CD8-positive, alpha-beta memory T cell (primary cell): ENCODE results near the gene MEGF9. TPM values are rescaled to one million over a fixed set of nuclear protein-coding genes. Genes with fewer than 3 reads are reported as not detected.

ENCODE experiments used
- CTCF ChIA-PET: fragments of 350-600 bp; sonication (Branson Sonifier 250); formaldehyde crosslinking; loops from one replicate; lab custom pipeline; 2021; ENCODE audit warnings: antibody characterized with exemption; lab: Charles Lee
- POLR2A ChIA-PET: fragments of 350-600 bp; sonication (Branson Sonifier 250); formaldehyde crosslinking; loops from one replicate; lab custom pipeline; 2021; ENCODE audit warnings: antibody characterized with exemption; lab: Charles Lee
- DNase-seq, 5 donors: peaks; one replicate each; pipeline versions ENCODE4 v3.0.0 to v3.0.0-alpha.2; 2020 to 2022; ENCODE audit warnings: mixed read lengths in 1 of 5
- H3K27ac ChIP-seq: one replicate; pipeline ENCODE4 v1.7.0; 2013; ENCODE audit warnings: low read depth, mild to moderate bottlenecking, low read length, moderate library complexity
- H3K27me3 ChIP-seq: 2 replicates; pipeline ENCODE4 v1.7.0; 2013; ENCODE audit warnings: low read length, mild to moderate bottlenecking; ENCODE audit not compliant: insufficient read depth, poor library complexity, severe bottlenecking
- H3K36me3 ChIP-seq: 2 replicates; pipeline ENCODE4 v1.7.0; 2013; ENCODE audit warnings: mild to moderate bottlenecking, low read length, moderate library complexity; ENCODE audit not compliant: insufficient read depth
- H3K4me1 ChIP-seq: 2 replicates; pipeline ENCODE4 v1.7.0; 2013; ENCODE audit warnings: mild to moderate bottlenecking, low read length, moderate library complexity; ENCODE audit not compliant: insufficient read depth
- H3K4me3 ChIP-seq: 2 replicates; pipeline ENCODE4 v1.7.0; 2013; ENCODE audit warnings: mild to moderate bottlenecking, low read length
- H3K9me3 ChIP-seq: 2 replicates; pipeline ENCODE4 v1.7.0; 2013; ENCODE audit warnings: mild to moderate bottlenecking, low read length
- H3K27ac Mint-ChIP-seq, 8 donors: one replicate each; pipeline ENCODE4 v1.8.0; 2020 to 2021; ENCODE audit warnings: mixed read lengths in 8 of 8, mild to moderate bottlenecking in 6 of 8, inconsistent platforms in 3 of 8, moderate library complexity in 3 of 8
- H3K27me3 Mint-ChIP-seq, 2 donors: one replicate each; pipeline ENCODE4 v1.8.0; 2020 to 2021; ENCODE audit warnings: mixed read lengths in 2 of 2, mild to moderate bottlenecking in 1 of 2, moderate library complexity in 1 of 2
- H3K36me3 Mint-ChIP-seq, 3 donors: one replicate each; pipeline ENCODE4 v1.8.0; 2020 to 2021; ENCODE audit warnings: mixed read lengths in 3 of 3, inconsistent platforms in 1 of 3, mild to moderate bottlenecking in 1 of 3
- H3K4me1 Mint-ChIP-seq, 3 donors: one replicate each; pipeline ENCODE4 v1.8.0; 2020 to 2021; ENCODE audit warnings: mixed read lengths in 3 of 3, inconsistent platforms in 1 of 3, mild to moderate bottlenecking in 1 of 3
- H3K4me3 Mint-ChIP-seq, 7 donors: one replicate each; pipeline ENCODE4 v1.8.0; 2020 to 2021; ENCODE audit warnings: mixed read lengths in 7 of 7, mild to moderate bottlenecking in 6 of 7, moderate library complexity in 4 of 7, inconsistent platforms in 2 of 7
- H3K9me3 Mint-ChIP-seq, 5 donors: one replicate each; pipeline ENCODE4 v1.8.0; 2020 to 2022; ENCODE audit warnings: mixed read lengths in 5 of 5, mild to moderate bottlenecking in 3 of 5, moderate library complexity in 2 of 5, inconsistent platforms in 1 of 5
- polyA plus RNA-seq: library from polyadenylated mRNA; unstranded; fragments of 300-500 nt; fragmentation: Illumina TruSeq; gene quantifications from one replicate; pipeline ENCODE4 v1.2.3, GENCODE V29; 2021
- total RNA-seq, 2 experiments: library from RNA; stranded (reverse); gene quantifications; one replicate each; pipeline ENCODE4 v1.2.3, GENCODE V29; 2021

Gene MEGF9
- total and polyA plus RNA-seq, 3 experiments from 2014 or later = 3.9 to 7.0 (median 6.9) TPM

DNA sequence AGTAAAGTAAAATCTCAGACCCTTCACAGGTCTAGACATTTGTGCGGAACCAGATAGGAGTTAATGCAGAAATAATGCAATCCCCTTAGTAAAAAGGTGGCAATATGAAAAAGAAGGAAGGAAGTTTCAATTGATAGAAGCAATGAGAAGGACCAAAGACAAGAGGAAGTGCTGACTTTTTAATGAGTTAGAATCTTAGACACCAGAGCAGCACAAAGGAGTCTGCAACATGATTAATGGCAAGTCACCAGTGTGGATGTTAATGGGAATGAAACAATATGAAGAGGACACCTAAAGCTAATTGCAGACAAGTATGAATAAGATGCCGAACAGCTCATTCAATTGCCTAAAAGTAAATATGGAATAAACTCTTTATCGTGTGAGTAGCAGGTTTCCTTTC lies 50.9 kb downstream of the MEGF9 start:
- peak overlapping the region in 1 of 8 donors; percentile 34 for H3K27ac Mint-ChIP-seq
- H3K36me3 Mint-ChIP-seq = peaks cover 2 to 4% (median 3%) of the 10 kb centered on the region in 3 donors
- no peak for DNase-seq
- no peak overlapping the region for H3K4me3 Mint-ChIP-seq
- Histone ChIP-seq H3K9me3 (no peaks in the 10 kb centered on the region), H3K4me1 (no peaks in the 10 kb centered on the region), H3K36me3 (no peaks in the 10 kb centered on the region), H3K4me3 (no peak overlapping the region), H3K27ac (no peak overlapping the region), H3K27me3 (no peaks in the 10 kb centered on the region)
- POLR2A ChIA-PET = no interaction called here
- H3K27me3 Mint-ChIP-seq = peaks cover 0 to 2% of the 10 kb centered on the region in 2 donors
- no peaks in the 10 kb centered on the region for H3K9me3 Mint-ChIP-seq
- peaks cover 3 to 34% (median 17%) of the 10 kb centered on the region in 3 donors for H3K4me1 Mint-ChIP-seq
- CTCF ChIA-PET = no interaction called here

DNA sequence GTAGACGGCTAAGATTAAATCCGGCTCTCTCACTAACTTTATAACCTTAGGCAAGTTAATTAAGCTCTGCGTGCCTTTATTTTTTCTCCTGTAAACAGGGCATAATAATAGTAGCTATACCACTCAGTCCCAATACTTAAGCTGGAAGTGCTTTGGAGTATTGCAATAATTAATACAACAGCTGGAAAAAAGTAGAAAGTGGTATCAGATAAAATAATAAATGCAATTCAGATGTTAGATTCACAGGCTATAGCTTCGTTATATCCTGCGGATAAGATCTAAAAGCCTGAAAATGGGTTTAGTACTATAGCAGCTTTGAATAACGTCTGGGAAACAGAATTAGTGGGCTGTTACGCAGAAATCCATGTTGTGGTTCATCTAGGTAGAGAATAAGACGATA lies 51.8 kb downstream of the MEGF9 start:
- no peaks in the 10 kb centered on the region for H3K9me3 Mint-ChIP-seq
- Histone ChIP-seq H3K27me3 (no peaks in the 10 kb centered on the region), H3K4me1 (no peaks in the 10 kb centered on the region), H3K9me3 (no peaks in the 10 kb centered on the region), H3K36me3 (no peaks in the 10 kb centered on the region), H3K4me3 (no peak overlapping the region), H3K27ac (no peak overlapping the region)
- ChIA-PET POLR2A (no interaction called here), CTCF (no interaction called here)
- peaks cover 0 to 2% of the 10 kb centered on the region in 2 donors for H3K27me3 Mint-ChIP-seq
- peaks cover 2 to 5% (median 3%) of the 10 kb centered on the region in 3 donors for H3K36me3 Mint-ChIP-seq
- no peak overlapping the region for H3K27ac Mint-ChIP-seq
- no peak for DNase-seq
- peaks cover 3 to 33% (median 17%) of the 10 kb centered on the region in 3 donors for H3K4me1 Mint-ChIP-seq
- no peak overlapping the region for H3K4me3 Mint-ChIP-seq

DNA sequence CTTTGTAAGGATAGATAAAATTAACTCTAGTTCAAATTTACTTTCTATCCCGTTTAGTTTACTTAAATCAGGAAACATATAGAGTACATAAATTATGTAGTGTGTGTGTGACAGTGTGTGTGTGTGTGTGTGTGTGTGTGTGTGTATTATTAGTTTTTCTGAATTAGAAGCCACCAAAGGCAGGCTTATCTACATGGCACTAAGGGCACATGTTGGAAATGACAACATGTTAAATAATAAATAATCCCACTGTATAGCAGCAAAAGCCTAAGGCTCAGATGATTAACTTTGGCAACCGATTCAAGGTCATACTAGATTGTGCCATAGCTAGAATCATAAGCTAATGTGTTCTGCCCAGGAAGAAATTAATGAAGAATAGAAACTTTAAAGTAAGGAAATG lies 54.6 kb downstream of the MEGF9 start:
- Histone ChIP-seq H3K27ac (no peak overlapping the region), H3K4me1 (no peaks in the 10 kb centered on the region), H3K9me3 (no peaks in the 10 kb centered on the region), H3K4me3 (no peak overlapping the region), H3K27me3 (no peaks in the 10 kb centered on the region), H3K36me3 (no peaks in the 10 kb centered on the region)
- DNase-seq = no peak
- ChIA-PET CTCF (no interaction called here), POLR2A (no interaction called here)
- no peak overlapping the region for H3K4me3 Mint-ChIP-seq
- H3K4me1 Mint-ChIP-seq = peaks cover 0 to 29% (median 8%) of the 10 kb centered on the region in 3 donors
- H3K27me3 Mint-ChIP-seq = no peaks in the 10 kb centered on the region
- H3K36me3 Mint-ChIP-seq = peaks cover 0 to 5% (median 0%) of the 10 kb centered on the region in 3 donors
- no peak overlapping the region for H3K27ac Mint-ChIP-seq
- no peaks in the 10 kb centered on the region for H3K9me3 Mint-ChIP-seq

DNA sequence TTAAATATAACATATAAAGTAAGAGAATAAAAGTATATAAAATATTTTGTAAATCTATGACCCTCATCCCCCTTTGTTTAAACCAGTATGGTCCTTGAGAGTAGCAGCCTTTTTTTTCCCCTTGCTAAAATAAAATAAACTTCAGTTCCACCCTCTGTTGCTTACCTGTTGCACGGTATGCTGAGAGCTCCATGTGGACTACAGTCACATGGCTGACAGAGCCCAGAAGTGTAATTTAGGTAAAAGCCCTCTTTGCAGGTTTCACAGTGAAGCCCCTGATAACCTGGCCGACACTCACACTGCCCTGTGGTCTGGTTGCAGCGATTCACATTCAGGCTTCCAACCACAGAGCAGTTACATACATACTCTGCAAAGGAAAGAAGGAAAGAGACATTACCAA lies 55.1 kb downstream of the MEGF9 start:
- ChIA-PET POLR2A (no interaction called here), CTCF (no interaction called here)
- peak overlapping the region in 1 of 8 donors; percentile 29 for H3K27ac Mint-ChIP-seq
- H3K36me3 Mint-ChIP-seq = peaks cover 0 to 5% (median 0%) of the 10 kb centered on the region in 3 donors
- Histone ChIP-seq H3K27ac (no peak overlapping the region), H3K9me3 (no peaks in the 10 kb centered on the region), H3K4me1 (no peaks in the 10 kb centered on the region), H3K27me3 (no peaks in the 10 kb centered on the region), H3K36me3 (no peaks in the 10 kb centered on the region), H3K4me3 (no peak overlapping the region)
- no peak for DNase-seq
- no peaks in the 10 kb centered on the region for H3K27me3 Mint-ChIP-seq
- no peak overlapping the region for H3K4me3 Mint-ChIP-seq
- peaks cover 0 to 25% (median 8%) of the 10 kb centered on the region in 3 donors for H3K4me1 Mint-ChIP-seq
- no peaks in the 10 kb centered on the region for H3K9me3 Mint-ChIP-seq

DNA sequence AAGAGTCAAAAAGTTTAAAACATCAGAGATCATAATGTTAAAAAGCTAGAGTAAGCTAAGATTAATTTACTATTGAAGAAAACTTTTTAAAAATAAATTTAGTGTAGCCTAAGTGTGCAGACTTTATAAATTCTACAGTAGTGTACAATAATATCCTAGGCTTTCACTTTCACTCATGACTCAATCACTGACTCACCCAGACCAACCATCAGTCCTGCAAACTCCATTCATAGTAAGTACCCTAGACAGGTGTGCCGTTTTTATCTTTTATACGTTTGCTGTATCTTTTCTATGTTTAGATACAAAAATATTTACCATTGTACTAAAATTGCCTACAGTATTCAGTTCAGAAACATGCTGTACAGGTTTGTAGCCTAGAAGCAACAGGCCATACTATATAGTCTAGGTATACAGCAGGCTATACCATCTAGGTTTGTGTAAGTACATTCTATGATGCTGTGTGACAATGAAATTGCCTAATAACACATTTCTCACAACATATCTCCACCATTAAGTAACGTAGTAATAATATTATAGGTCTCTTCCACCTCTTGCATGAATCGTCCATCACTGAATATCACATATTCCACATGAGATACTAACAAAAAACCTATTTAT lies 59.2 kb downstream of the MEGF9 start:
- H3K27ac ChIP-seq = no peak overlapping the region
- CTCF ChIA-PET = no interaction called here
- POLR2A ChIA-PET = no interaction called here

DNA sequence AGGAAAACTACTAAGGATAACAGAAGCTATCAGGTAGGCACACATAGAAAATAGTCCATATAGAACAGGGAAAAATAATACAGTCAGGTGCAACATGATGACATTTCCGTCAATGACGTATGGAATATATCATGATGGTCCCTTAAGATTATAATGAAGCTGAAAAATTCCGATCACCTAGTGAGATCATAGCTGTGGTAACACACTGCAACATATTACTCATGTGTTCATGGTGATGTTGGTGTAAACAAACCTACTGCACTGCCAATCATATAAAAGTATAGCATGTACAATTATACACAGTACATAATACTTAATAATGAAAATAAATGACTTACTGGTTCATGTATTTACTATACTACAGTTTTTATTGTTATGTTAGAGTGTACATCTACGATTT lies 60.0 kb downstream of the MEGF9 start:
- Mint-ChIP-seq H3K4me3 (no peak overlapping the region), H3K4me1 (peaks cover 2 to 4% (median 3%) of the 10 kb centered on the region in 3 donors), H3K27me3 (no peaks in the 10 kb centered on the region), H3K36me3 (peaks cover 0 to 5% (median 2%) of the 10 kb centered on the region in 3 donors), H3K27ac (no peak overlapping the region), H3K9me3 (no peaks in the 10 kb centered on the region)
- H3K4me3 ChIP-seq = no peak overlapping the region
- H3K27me3 ChIP-seq = no peaks in the 10 kb centered on the region
- no peaks in the 10 kb centered on the region for H3K36me3 ChIP-seq
- H3K9me3 ChIP-seq = no peaks in the 10 kb centered on the region
- DNase-seq = no peak
- H3K27ac ChIP-seq = no peak overlapping the region
- POLR2A ChIA-PET = no interaction called here
- H3K4me1 ChIP-seq = no peaks in the 10 kb centered on the region
- CTCF ChIA-PET = no interaction called here

More for the DNA sequence above, 59.2 kb downstream of the MEGF9 start:
- Histone ChIP-seq H3K27me3 (no peaks in the 10 kb centered on the region), H3K4me3 (no peak overlapping the region), H3K4me1 (no peaks in the 10 kb centered on the region), H3K36me3 (no peaks in the 10 kb centered on the region), H3K9me3 (no peaks in the 10 kb centered on the region)
- Mint-ChIP-seq H3K36me3 (peaks cover 0 to 5% (median 2%) of the 10 kb centered on the region in 3 donors), H3K27me3 (no peaks in the 10 kb centered on the region), H3K9me3 (no peaks in the 10 kb centered on the region), H3K27ac (no peak overlapping the region), H3K4me1 (peaks cover 2 to 4% (median 3%) of the 10 kb centered on the region in 3 donors), H3K4me3 (no peak overlapping the region)
- no peak for DNase-seq

DNA sequence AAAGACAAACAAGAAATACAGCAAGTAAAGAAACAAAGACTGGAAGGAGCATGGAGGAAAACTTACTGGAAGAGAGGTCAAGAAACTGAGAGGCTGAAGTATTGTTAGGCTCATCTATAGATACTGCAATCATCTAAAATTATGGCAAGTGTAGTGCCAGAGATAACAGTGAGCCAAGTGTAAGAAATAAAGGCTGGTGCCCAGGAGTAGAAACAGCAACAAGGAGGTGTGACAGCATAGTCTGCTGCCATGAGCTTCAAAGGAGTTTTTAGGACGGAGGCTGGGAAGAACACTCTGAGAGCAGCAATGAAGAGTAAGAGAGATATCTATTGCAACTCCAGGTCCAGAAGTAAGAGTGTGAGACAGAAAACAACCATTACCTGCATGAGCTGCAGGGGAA lies 60.5 kb downstream of the MEGF9 start:
- Mint-ChIP-seq H3K27me3 (no peaks in the 10 kb centered on the region), H3K4me3 (no peak overlapping the region), H3K27ac (peak overlapping the region in 1 of 8 donors; percentile 58), H3K9me3 (no peaks in the 10 kb centered on the region), H3K36me3 (peaks cover 0 to 3% (median 2%) of the 10 kb centered on the region in 3 donors), H3K4me1 (peaks cover 2 to 4% (median 3%) of the 10 kb centered on the region in 3 donors)
- Histone ChIP-seq H3K9me3 (no peaks in the 10 kb centered on the region), H3K36me3 (no peaks in the 10 kb centered on the region), H3K4me3 (no peak overlapping the region), H3K27me3 (no peaks in the 10 kb centered on the region), H3K27ac (no peak overlapping the region), H3K4me1 (no peaks in the 10 kb centered on the region)
- DNase-seq = no peak
- CTCF ChIA-PET = no interaction called here
- POLR2A ChIA-PET = no interaction called here

DNA sequence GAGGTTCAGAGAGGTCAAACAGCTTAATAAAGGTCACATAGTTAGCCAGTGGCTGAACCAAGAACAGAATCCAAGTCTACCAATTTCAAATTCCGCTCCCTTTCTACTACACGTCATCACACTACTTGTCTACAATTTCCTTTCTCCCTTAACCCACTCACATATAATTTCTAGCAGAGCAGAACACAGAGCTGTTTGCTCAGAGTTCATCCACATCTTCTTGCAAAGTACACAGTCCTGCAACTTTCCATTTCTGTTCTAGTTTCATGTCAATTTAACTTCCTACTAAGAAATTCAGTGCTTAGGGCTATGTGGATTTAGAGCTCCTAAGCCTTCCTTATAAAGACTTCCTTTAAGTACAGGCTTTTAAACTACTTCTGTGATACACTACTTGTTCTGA lies 61.3 kb downstream of the MEGF9 start:
- Histone ChIP-seq H3K4me3 (no peak overlapping the region), H3K27me3 (no peaks in the 10 kb centered on the region), H3K36me3 (no peaks in the 10 kb centered on the region), H3K4me1 (no peaks in the 10 kb centered on the region), H3K27ac (no peak overlapping the region), H3K9me3 (no peaks in the 10 kb centered on the region)
- ChIA-PET CTCF (no interaction called here), POLR2A (no interaction called here)
- no peak overlapping the region for H3K27ac Mint-ChIP-seq
- no peaks in the 10 kb centered on the region for H3K27me3 Mint-ChIP-seq
- H3K9me3 Mint-ChIP-seq = no peaks in the 10 kb centered on the region
- H3K4me1 Mint-ChIP-seq = peaks cover 2 to 6% (median 4%) of the 10 kb centered on the region in 3 donors
- no peak for DNase-seq
- peaks cover 0 to 3% (median 2%) of the 10 kb centered on the region in 3 donors for H3K36me3 Mint-ChIP-seq
- no peak overlapping the region for H3K4me3 Mint-ChIP-seq
